ENCODE measurements around the gene PTPN4.
"Not testable (repeated sequence)": the region's sequence is repeated elsewhere in the genome, so short reads cannot be mapped to it uniquely, and the experiment has no call there.

Gene PTPN4

DNA sequence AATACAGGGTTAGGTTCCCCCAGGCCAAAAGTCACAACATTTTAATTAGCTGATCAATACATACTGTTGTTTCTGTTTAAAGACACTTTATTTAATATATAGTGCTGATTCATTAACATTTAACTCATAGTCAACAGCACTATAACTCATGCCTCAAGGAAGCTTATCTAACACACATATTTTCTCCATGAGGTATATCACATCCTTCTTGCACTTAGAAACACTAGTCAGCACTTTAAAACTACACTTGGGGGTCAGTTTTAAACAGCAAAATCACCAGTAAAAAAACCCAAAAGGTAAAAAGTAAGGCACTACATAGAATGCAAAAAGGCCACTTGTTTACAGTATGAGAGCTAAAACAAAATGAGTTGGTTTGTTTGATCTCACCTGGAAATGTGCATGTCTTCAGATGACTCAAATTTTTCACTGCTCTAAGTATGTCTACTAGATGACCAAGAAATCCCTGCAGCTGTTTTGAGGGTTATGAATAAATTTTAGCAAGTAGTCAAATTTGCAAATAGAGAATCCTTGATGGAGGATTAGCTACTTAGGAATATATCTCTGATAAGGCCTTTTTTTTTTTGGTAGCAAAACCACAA lies 199.0 kb downstream of the PTPN4 start:
- peak; percentile 51 for DNase-seq

DNA sequence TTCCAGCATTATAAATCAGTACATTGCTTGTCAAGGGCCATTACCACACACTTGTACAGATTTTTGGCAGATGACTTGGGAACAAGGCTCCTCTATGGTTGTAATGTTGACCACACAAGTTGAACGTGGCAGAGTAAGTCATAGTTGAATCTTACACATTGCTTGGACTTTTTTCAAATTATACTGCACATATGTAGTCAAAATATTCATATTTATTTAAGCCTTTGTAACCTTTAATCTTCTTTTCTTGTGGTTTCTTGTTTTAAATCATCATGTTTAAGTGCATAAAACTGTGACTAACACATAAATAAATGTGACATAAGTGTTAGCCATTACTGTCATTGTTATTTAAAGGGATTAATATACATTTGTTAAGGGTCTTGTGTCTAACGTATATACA lies 201.1 kb downstream of the PTPN4 start:
- peak; percentile 88 for DNase-seq

DNA sequence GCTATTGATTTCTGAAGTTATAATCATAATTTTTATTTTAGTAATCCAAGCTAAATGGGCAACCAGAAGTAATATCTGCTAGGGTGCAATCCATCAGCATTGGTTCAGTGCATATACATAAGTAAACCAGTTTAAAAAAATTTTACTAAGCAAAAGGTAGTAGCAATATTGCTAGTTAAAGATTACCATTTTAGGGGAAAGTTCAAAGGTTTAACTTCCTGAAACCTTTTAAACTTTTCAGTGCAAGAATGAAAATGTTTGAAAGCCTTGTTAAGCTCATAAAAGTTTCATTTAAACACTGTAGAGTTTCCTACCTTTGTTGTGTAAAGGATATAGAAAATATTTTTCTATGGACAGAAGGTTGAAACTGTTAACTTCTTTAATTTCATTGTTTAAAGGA lies 222.2 kb downstream of the PTPN4 start:
- DNase-seq = no peak

DNA sequence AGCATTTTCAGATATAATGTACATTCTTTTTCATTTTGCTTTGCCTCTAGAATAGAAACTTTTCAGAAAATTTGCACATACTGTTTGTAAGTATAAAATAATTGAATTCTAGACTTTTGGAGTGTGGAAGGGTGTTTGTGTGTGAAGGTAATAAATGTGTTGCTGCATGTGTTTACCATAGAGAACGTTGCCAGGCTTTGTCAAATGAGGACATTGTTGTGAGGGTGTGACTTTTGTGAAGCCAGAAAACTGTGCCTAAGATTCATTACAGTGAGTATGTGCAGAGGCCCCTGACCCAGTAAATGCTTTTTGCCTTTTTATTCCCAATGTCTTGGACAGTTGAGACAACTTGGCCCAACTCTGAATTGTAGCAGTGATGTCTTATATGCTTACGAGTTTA lies 222.8 kb downstream of the PTPN4 start:
- no peak for DNase-seq

DNA sequence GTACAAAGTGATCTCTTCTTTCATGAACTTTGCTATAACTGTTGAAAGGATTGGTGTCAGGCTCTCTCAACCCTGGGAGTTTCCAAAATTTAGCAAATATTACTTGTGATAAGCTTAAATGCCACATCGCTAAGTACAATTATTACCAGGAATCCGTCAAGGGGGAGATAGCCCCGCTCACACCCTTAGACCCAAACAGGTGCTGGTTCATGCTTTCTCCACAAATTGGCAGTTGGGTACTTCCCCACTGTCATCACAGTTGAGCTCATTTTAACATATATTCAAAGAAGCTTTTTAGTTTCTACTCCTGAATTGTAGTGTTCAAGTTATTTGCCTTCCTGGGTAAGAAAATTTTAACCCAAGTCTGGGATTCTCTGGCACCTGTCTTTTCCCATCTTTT lies 223.4 kb downstream of the PTPN4 start:
- DNase-seq = no peak

DNA sequence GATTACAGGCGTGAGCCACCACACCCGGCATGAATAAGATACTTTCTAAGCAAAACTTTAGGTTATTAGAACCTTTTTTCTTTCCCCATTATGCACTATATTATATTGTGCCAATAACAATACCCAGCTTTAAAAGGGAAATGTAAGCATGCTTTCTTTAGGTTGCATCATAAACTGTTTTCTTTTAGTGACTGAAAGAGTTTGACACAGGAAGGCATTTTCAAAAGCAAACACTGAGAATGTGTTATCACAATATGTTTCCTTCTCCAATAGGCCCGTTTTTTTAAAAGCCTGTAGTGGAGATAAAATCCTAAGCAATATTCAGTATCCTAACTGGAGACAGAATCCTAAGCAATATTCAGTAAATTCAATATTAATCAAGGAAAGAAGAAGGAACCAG lies 236.4 kb downstream of the PTPN4 start:
- no peak for DNase-seq

DNA sequence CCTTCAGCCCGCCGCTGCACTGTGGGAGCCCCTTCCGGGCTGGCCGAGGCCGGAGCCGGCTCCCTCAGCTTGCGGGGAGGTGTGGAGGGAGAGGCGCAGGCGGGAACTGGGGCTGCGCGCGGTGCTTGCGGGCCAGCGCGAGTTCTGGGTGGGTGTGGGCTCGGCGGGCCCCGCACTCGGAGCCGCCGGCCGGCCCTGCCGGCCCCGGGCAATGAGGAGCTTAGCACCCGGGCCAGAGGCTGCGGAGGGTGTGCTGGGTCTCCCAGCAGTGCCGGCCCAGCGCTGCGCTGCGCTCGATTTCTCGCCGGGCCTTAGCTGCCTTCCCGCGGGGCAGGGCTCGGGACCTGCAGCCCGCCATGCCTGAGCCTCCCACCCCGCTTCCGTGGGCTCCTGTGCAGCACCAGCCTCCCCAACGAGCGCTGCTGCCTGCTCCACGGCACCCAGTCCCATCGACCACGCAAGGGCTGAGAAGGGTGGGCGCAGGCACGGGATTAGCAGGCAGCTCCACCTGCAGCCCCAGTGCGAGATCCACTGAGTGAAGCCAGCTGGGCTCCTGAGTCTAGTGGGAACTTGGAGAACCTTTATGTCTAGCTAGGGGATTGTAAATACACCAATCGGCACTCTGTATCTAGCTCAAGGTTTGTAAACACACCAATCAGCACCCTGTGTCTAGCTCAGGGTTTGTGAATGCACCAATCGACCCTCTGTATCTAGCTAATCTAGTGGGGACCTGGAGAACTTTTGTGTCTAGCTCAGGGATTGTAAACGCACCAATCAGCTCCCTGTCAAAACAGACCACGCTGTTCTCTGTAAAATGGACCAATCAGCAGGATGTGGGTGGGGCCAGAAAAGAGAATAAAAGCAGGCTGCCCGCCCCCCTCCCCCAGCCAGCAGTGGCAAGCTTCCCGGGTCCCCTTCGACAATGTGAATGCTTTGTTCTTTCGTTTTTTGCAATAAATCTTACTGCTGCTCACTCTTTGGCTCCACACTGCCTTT lies 237.5 kb downstream of the PTPN4 start:
- DNase-seq = not testable (repeated sequence)

DNA sequence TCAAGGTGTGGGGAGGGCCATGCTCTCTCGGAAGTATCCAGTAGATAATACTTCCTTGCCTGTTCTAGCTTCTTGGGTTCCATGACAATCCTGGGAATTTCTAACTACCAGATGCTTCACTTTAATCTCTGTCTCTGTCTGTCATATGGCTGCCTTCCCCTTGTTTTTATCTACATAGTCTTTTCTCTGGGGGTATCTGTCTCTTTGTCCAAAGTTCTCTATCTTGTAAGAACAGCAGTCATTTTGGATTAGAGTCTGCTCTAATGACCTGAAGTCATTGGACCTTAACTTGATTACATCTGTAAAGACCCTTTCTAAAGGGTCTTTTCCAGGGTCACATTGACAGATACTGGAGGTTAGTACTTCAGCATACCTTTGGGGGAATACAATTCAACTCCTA lies 241.7 kb downstream of the PTPN4 start:
- no peak for DNase-seq

DNA sequence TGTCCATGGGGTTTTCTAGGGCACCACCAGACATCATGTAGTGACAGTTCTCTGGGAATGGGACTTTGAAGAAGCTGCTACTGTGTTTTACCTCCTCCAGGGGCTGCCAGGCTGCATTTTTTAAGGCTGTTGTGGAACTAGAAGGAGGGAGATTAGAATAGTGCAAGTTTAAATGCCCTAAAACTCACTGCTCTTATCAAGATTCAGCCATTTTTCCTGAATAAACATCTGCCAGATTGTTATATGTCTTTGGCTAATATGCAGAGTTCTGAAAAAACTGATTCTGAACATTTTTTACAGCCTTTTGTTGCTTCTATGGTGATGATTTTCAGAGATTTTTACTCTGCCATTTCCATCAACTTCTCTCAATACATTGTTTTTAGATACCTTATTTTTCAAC lies 244.5 kb downstream of the PTPN4 start:
- DNase-seq = no peak

DNA sequence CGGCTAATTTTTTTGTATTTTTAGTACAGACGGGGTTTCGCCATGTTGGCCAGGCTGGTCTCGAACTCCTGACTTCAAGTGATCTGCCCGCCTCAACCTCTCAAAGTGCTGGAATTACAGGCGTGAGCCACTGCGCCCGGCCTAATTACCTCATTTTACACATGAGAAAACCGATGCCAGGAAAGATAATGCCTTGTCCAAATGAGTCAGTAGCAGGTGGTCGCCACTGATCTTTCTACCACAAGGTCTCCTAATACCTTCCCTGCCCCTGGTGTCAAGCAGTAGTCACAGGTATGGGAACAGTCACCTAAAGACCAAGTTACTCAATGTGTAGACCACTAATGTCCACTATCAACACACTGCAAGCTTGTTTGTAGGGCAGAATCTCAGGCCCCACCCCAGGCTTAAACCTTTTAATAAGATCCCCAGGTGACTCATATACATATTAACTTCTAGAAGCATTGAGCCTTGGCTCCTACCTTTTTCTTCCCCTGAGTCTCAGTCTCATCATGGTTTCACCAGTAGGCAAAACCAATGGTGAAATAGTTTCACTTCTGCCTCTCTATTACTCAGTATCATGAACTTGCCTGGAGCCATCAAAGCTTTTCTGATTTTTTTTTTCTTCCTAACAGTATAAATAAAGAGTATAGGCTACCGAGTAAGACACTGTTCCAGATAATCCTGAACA lies 246.3 kb downstream of the PTPN4 start:
- DNase-seq = no peak

DNA sequence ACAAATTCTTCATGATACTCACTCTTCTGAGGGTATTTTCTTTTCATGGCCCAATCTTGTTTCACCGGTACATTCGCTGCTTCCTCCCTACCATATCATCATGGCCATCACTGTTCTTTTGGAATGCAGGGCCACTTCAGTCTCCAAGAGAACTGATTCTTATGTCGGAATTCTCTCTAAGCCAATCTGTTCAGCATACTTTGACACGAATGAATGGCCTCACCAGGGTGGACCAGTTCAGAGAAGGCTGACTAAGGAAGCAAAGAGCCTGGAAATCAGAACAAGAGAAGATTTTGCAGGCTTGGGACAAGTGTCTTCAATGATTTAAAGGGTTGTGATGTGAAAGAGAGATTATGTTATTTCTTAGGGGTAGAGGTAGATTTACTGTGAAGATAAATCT lies 248.1 kb downstream of the PTPN4 start:
- DNase-seq = no peak

DNA sequence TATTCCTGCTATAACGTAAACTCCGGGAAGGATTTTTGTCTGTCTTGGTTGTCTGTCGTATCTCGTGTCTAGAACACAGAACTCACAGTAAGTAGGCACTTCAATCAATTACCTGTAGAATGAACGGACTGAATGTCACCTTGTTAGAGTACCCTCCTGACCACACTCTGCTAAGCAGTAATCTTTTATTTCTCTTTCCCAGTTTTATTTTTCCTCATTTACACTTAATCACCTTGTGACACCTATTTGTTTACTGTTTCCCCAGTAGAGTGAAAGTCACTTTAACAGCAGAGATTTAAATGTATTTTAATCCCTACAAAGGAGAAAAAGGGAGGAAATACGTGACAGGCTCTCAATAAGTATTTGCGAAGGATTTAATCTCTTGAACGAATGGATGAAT lies 252.6 kb downstream of the PTPN4 start:
- no peak for DNase-seq

DNA sequence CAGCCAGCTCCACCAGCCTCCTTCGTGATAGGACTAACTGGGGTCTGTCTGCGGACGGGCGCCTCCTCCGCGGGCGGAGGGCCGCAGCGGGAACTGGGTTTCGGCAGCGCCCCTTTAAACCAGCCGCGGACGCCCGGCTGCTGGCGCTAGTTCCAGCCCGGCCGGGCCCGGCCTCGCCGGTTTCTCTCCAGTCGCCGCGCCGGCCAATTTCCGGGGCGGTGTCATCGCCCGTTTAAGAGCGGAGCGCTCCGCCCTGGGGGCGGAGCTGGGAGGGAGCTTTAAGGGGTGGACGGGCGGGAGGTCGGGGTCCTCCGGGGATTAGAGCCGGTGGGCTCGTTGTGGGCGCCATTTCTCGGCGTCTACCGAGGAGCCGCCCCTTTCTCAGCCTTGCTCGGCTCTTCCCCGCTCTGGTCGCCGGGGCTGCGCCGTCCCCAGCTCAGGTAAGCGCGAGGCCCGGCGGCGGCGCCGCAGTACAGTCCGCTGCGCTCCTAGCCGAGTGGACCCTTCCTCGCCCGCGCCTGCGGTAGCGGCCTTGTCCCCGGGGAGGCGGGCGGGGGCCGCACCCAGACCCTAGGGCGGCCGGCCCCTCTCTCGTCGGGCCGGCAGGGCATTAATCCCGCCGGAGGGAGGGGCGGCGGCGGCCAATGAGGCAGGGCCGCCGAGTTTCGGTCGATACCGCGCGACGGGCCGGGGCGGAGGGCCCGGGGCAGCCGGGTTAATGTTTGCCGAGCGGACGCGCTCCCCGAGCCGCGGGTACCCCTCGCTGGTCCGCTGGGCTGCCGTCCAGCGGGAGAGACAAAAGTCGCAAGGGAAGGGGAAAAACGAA lies 253.3 kb downstream of the PTPN4 start, which contains the start of gene EPB41L5:
TSS of gene EPB41L5 (plus strand) at position 307 of the 826 bp plus-strand sequence. CDS start 6,008 bp downstream, outside the sequence.
- peak; percentile 95 for DNase-seq

DNA sequence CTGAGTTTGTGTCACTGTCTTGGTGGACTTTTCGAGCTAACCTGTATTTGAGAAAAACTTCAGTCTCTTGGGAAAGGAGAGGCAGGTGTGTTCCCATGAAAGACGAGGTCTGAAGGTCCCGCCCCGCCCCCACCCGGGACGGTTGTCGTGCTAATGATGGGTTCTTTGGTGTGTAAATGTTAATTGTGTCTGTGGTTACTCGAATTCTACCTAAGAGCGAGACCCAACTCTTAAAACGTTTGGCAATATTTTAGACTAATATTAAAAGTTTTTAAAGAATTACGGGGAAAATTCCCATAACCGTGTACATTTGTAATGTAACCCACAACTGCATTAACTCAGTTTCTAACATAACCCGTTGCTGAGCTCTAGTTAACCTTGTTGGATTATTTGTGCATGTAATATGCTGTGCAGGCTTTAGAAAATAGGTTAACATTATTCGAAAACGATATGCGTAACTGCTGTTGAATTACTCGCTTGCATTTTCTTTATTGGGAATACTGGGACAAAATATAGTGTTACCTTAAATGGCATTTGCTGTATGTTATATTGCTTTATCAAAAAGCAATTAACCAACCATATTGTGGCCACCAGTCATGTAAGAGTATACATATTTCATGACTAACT lies 254.0 kb downstream of the PTPN4 start:
- no peak for DNase-seq

DNA sequence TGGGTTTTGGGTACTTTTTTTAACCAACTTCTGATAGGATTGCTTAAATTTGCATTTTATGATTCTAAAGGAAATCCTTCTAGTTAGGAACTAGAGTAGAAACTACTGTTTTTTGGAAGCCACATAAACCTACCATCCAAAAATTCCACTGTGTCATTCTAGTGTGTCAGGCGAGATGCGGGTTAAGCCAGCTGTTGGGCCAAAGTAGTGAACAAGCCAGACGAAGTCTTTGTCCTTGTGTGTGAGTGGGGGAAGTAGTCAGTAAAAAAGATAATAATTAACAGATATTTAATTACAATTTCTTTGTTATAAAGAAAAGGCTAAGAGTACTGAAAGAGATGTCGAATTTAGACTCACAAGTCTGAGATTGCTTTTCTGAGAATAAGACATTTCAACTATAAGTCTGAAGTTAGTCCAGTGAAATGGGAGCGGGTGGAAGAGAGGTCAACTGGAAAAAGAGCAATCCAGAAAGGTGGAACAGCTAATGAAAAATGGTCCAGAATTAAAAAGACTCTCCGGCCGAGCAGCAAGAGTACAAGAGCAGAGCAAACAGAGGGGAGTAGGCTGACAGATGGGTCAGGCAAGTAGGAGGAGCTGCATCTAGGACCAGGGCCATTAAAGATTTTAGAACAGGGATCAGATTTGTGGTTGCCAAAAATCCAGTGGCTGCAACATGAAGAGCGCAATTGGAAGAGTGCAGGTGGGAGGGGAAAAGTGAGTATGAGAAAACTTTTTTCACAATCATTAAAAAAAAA lies 254.7 kb downstream of the PTPN4 start:
- no peak for DNase-seq

DNA sequence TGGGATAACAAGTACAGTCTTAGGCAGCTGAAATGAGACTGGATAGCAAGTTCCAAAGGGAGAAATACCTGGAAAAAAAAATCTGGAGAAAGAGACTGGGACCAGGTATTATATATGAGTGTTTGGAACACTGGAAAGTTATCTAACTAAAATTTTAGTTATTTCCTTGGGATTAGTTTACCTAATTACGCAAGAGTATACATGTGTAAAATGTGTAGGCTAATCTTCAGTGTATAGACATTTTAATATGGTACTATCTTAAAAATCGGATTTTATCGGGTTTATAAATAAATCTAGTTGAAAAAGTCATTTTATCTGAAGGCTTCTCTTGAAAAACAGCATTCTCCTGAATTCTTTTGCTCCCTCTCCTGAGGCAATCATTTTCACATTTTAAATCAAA lies 257.1 kb downstream of the PTPN4 start:
- DNase-seq = no peak

DNA sequence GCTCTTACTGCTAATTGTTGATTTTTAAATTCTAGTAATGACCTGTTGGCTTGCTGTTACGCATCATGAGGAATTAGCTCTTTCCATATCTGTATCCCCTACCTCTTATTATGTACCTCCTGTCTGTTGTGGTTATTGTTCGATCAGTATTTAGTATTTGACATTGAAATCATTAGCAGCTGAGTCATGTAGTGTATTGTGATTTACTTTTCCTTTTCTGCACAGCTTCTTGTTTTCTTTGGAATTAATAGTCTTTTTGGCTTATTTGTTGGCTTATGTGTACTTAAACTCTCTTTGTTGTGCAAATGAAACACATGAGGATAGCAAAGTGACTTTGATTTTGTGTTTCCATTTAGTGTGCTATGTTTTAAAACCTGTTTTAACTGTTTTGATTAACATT lies 257.5 kb downstream of the PTPN4 start:
- DNase-seq = no peak

DNA sequence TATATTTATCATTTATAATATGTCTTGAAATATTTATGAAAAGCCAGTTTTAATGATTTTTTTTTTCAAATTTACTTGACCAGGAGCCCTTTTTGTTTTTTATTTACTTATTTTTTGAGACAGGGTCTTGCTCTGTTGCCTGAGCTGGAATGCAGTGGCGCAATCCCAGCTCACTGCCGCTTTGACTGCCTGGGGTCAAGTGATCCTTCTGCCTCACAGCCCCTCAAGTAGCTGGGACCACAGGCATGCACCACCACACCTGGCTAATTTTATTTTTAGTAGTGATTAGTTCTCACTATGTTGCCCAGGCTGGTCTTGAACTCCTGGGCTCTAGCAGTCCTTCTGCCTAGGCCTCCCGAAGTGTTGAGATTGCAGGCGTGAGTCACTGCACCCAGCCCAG lies 258.8 kb downstream of the PTPN4 start:
- no peak for DNase-seq

DNA sequence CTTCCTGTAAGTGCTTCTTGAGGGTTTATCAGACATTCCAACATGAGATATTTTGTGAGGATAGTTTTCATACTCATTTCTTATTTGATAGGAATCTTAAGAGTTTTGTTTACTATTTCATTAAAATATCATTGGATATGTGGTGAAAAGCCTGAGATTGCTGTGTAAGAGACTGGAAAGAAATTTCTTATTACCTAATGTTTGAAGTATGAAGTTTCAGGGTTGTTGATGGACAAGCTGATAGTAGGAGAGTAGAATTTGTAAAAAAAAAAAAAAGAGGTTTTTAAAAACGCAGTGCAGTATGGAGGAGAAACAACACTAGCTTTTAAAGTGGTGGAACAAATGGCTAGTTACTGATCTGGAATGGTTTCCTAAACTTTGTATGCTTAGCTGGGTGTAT lies 260.8 kb downstream of the PTPN4 start:
- DNase-seq = no peak

DNA sequence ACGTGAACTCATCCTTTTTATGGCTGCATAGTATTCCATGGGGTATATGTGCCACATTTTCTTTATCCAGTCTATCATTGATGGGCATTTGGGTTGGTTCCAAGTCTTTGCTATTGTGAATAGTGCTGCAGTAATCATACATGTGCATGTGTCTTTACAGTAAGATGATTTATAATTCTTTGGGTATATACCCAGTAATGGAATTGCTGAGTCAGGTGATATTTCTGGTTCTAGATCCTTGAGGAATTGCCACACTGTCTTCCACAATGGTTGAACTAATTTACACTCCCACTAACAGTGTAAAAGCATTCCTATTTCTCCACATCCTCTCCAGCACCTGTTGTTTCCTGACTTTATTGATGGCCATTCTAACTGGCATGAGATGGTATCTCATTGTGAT lies 262.8 kb downstream of the PTPN4 start:
- DNase-seq = not testable (repeated sequence)

DNA sequence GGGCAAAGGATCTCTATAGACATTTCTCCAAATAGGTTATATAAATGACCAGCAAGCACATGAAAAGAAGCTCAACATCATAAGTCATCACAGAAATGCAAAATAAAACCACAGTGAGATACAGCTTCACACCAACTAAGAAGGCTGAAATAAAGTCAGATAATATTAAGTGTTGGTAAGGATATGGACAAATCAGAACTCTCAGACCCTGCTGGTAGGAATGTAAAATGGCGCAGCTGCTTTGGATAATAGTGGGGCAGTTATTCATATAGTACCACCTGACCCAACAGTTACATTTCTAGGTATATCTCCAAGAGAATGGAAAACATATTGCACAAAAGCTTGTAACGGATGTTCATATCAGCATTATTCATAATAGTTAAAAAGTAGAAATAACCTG lies 267.2 kb downstream of the PTPN4 start:
- no peak for DNase-seq

DNA sequence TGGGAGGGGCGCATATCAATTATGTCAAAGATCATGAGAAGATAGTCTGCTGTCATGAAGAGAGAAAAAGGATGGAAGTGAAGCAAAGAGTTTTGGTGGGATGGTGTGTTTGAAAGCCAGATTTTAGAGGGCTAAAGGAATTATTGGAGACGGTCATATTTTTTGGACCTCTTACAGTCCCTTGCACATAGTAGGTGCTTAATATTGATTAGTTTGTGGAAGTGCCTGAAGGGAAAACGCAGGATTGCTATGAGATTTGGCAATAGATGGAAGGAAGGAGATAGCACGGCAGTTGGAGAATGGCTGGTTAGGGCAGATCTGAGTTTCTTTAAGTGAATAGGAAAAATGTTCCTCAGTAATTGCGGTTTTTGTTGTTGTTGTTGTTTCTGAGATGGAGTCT lies 269.1 kb downstream of the PTPN4 start:
- DNase-seq = no peak
